Measurements from ENCODE around the gene CD83. TPM values are rescaled to one million over a fixed set of nuclear protein-coding genes. Genes with fewer than 3 reads are reported as not detected.

Gene CD83
- total RNA-seq, 1 experiment from 2014 or later, result 6.5 TPM

GRCh38 chr6:14082771-14083170 is 34.8 kb upstream of the CD83 start:
- TF ChIP-seq CTCF (IDR thresholded peaks at IDR 0.05; ENCODE audit: unreplicated experiment), result no peak
- CTCF ChIA-PET, result no interaction called here
- DNase-seq, result no peak
- intact Hi-C loops (cut with micrococcal nuclease; ENCODE audit: unreplicated experiment), result no loop called here
- no peaks in the 10 kb centered on the region for H3K9me3 Mint-ChIP-seq (ENCODE audit: low read depth, unreplicated experiment)
- no peak overlapping the region for H3K27ac Mint-ChIP-seq (ENCODE audit: unreplicated experiment)
- no peaks in the 10 kb centered on the region for H3K4me1 Mint-ChIP-seq (ENCODE audit: low read depth, unreplicated experiment)
- no TSS peak for BruUV-seq (replicated peaks)
- no peaks in the 10 kb centered on the region for H3K27me3 Mint-ChIP-seq (ENCODE audit: unreplicated experiment)
- no peaks in the 10 kb centered on the region for H3K36me3 Mint-ChIP-seq (ENCODE audit: insufficient read depth, unreplicated experiment)
- H3K4me3 Mint-ChIP-seq (ENCODE audit: low read depth, unreplicated experiment), result no peak overlapping the region

- no peak overlapping the region for H3K4me3 Mint-ChIP-seq (ENCODE audit: low read depth, unreplicated experiment)
- CTCF ChIA-PET, result no interaction called here
- H3K9me3 Mint-ChIP-seq (ENCODE audit: low read depth, unreplicated experiment), result no peaks in the 10 kb centered on the region
- intact Hi-C loops (cut with micrococcal nuclease; ENCODE audit: unreplicated experiment), result no loop called here
- no peaks in the 10 kb centered on the region for H3K4me1 Mint-ChIP-seq (ENCODE audit: low read depth, unreplicated experiment)
- no peaks in the 10 kb centered on the region for H3K27me3 Mint-ChIP-seq (ENCODE audit: unreplicated experiment)
- no peak overlapping the region for H3K27ac Mint-ChIP-seq (ENCODE audit: unreplicated experiment)
- no peaks in the 10 kb centered on the region for H3K36me3 Mint-ChIP-seq (ENCODE audit: insufficient read depth, unreplicated experiment)
- no peak for DNase-seq
- no TSS peak for BruUV-seq (replicated peaks)
- no peak for TF ChIP-seq CTCF (IDR thresholded peaks at IDR 0.05; ENCODE audit: unreplicated experiment)
Measured at GRCh38 chr6:14083262-14083661, 34.3 kb upstream of the CD83 start.

GRCh38 chr6:14083751-14084150 is 33.8 kb upstream of the CD83 start:
- BruUV-seq (replicated peaks), result no TSS peak
- H3K4me1 Mint-ChIP-seq (ENCODE audit: low read depth, unreplicated experiment), result no peaks in the 10 kb centered on the region
- TF ChIP-seq CTCF (IDR thresholded peaks at IDR 0.05; ENCODE audit: unreplicated experiment), result no peak
- no peak overlapping the region for H3K27ac Mint-ChIP-seq (ENCODE audit: unreplicated experiment)
- intact Hi-C loops (cut with micrococcal nuclease; ENCODE audit: unreplicated experiment), result no loop called here
- CTCF ChIA-PET, result no interaction called here
- H3K4me3 Mint-ChIP-seq (ENCODE audit: low read depth, unreplicated experiment), result no peak overlapping the region
- H3K36me3 Mint-ChIP-seq (ENCODE audit: insufficient read depth, unreplicated experiment), result no peaks in the 10 kb centered on the region
- no peaks in the 10 kb centered on the region for H3K27me3 Mint-ChIP-seq (ENCODE audit: unreplicated experiment)
- no peaks in the 10 kb centered on the region for H3K9me3 Mint-ChIP-seq (ENCODE audit: low read depth, unreplicated experiment)
- no peak for DNase-seq

- Mint-ChIP-seq H3K4me1 (ENCODE audit: low read depth, unreplicated experiment) (no peaks in the 10 kb centered on the region), H3K27me3 (ENCODE audit: unreplicated experiment) (no peaks in the 10 kb centered on the region), H3K9me3 (ENCODE audit: low read depth, unreplicated experiment) (no peaks in the 10 kb centered on the region), H3K27ac (ENCODE audit: unreplicated experiment) (no peak overlapping the region), H3K36me3 (ENCODE audit: insufficient read depth, unreplicated experiment) (no peaks in the 10 kb centered on the region), H3K4me3 (ENCODE audit: low read depth, unreplicated experiment) (no peak overlapping the region)
- TF ChIP-seq CTCF (IDR thresholded peaks at IDR 0.05; ENCODE audit: unreplicated experiment), result no peak
- no TSS peak for BruUV-seq (replicated peaks)
- CTCF ChIA-PET, result no interaction called here
- DNase-seq, result no peak
- intact Hi-C loops (cut with micrococcal nuclease; ENCODE audit: unreplicated experiment), result no loop called here
Measured at GRCh38 chr6:14084388-14084787, 33.2 kb upstream of the CD83 start.
